HG03520 (cell line): ENCODE data around the gene TRIM9.
"Not testable (repeated sequence)": the region's sequence is repeated elsewhere in the genome, so short reads cannot be mapped to it uniquely, and the experiment has no call there.

Experiments
- ATAC-seq: cut with Tn5 transposase; IDR thresholded peaks from one replicate; pipeline ENCODE4 v1.9.1; 2021; ENCODE audit warnings: mild to moderate bottlenecking, moderate library complexity; ENCODE audit not compliant: unreplicated experiment

Gene TRIM9

GRCh38 chr14:50967790-50968189 is 127.1 kb downstream of the TRIM9 start:
- no peak for ATAC-seq

DNA sequence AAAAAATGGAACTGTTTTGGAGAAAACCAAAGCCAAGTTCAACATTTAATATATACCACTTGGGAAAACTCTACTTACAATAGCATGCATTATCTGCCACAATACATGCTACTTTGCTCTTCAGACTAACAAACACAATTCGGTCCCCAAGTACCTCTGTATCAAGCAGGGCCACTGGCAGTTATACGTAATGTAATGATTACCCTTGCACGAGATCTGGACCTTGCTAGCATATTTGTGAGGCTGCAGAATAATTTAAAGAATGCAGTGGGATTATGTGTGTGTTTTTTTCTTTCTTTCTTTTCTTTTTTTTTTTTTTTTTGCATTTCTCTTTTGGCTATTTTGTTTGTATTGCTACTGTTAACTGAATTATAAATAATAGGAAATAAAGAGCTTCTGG is 127.8 kb downstream of the TRIM9 start:
- ATAC-seq = no peak

GRCh38 chr14:50964683-50965390 is 130.1 kb downstream of the TRIM9 start:
- ATAC-seq = no peak

- no peak for ATAC-seq
Measured at GRCh38 chr14:50963919-50964318, 131.0 kb downstream of the TRIM9 start.

DNA sequence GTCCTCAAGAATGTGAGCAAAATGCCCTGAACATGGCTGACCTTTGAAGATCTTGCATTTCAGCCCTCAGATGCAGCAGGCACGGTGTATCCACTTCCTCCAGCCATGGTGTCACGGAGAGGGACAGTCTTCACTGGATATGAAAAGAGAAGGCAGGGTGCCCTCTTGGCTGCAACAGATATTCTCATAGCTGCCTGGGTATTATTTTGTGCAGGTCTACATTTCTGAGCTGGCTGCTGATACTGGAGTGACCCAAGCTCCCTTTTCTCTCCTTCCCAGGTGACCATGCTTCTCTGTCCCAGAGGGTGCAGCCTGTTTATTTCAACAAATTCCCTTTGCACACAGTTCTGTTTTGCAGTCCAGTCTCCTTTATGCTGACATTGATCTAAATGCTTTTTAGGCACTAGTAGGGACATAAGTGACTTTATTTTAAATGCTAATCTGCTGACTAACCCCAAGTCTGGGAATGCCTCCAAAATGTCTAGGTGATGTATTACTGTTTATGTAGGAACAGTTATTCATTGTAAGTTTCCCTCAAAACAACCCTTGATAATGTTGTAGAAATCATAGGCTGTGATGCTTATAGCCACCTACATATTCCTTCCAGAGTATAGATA is 133.2 kb downstream of the TRIM9 start:
- ATAC-seq = no peak

DNA sequence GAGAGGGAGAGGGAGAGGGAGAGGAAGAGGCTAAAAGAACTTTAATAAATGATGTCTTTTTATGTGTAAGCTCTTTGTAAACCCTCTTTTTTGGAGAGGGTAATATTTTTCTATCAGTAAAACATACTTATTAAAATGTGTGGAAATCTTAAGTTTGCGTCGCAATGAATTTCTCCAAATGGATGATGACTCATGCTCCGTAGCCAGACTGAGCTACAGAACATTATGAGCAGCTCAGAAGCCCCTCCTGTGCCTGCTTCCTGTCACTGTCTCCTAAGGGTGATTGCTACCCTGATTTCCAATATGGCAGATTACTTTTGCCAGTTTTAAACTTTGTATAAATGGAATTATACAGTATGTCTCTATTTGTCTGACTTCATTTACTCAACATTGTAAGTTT is 137.6 kb downstream of the TRIM9 start:
- no peak for ATAC-seq

DNA sequence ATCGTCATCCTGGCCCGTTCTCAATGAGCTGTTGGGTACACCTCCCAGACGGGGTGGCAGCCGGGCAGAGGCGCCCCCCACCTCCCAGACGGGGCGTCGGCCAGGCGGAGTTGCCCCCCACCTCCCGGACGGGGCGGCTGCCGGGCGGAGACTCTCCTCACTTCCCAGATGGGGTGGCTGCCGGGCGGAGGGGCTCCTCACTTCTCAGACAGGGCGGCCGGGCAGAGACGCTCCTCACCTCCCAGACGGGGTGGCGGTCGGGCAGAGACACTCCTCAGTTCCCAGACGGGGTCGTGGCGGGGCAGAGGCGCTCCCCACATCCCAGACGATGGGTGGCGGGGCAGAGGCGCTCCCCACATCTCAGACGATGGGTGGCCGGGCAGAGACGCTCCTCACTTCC is 138.5 kb downstream of the TRIM9 start:
- not testable (repeated sequence) for ATAC-seq

DNA sequence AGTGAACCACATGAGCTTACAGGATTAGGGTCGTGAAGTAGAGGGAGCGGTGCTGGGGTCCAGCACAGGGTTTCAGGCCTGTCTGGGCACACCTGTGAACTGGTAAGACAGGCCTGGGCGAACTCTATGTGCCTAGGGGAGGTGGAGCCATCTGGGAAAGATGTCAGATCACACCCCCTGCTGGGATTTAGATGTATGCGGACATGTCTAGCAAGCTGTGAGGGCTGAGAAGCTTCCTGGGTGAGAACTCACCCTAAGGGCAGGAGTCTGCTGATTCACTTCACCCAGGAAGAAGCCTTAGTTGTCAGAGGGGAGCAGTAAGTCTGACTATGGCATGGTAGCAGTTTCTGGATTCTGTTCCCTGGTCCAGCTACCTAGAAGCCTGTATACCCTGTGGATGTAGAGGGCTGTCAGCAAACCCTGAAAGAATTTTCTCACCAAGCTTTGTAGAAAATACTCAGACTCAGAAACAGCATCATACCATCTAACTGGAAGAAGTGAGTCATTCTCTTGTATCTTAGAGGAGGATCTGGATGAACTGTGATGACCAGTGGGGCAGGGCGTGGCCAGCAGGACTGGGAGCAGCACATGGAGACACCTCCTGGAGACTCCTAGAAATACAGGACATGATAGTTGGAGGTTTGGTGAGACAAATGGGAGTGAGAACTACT is 139.4 kb downstream of the TRIM9 start:
- no peak for ATAC-seq

- ATAC-seq = no peak
Measured at GRCh38 chr14:50954811-50955372, 140.0 kb downstream of the TRIM9 start.

DNA sequence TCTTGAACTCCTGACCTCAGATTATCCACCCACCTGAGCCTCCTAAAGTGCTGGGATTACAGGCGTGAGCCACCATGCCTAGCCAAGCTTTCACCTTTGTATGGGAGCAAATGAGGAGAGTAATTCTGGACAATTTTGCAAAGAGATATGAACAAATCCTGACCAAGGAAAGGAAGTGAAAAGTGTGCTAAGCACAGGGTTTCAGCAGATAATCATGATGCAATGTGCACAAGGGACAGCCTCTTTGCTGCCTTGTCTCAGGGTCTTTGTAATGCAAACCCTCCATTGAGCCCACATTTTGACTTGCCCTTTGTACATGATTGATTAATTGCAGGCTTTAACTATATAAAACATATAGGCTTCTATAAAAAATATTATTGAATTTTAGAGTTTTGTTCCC is 141.4 kb downstream of the TRIM9 start:
- no peak for ATAC-seq

GRCh38 chr14:50951032-50951431 is 143.9 kb downstream of the TRIM9 start:
- ATAC-seq = no peak

- ATAC-seq = no peak
Measured at GRCh38 chr14:50948205-50948604, 146.7 kb downstream of the TRIM9 start.

- no peak for ATAC-seq
Measured at GRCh38 chr14:50947446-50947845, 147.5 kb downstream of the TRIM9 start.

GRCh38 chr14:50946234-50946935 is 148.5 kb downstream of the TRIM9 start:
- ATAC-seq = no peak

DNA sequence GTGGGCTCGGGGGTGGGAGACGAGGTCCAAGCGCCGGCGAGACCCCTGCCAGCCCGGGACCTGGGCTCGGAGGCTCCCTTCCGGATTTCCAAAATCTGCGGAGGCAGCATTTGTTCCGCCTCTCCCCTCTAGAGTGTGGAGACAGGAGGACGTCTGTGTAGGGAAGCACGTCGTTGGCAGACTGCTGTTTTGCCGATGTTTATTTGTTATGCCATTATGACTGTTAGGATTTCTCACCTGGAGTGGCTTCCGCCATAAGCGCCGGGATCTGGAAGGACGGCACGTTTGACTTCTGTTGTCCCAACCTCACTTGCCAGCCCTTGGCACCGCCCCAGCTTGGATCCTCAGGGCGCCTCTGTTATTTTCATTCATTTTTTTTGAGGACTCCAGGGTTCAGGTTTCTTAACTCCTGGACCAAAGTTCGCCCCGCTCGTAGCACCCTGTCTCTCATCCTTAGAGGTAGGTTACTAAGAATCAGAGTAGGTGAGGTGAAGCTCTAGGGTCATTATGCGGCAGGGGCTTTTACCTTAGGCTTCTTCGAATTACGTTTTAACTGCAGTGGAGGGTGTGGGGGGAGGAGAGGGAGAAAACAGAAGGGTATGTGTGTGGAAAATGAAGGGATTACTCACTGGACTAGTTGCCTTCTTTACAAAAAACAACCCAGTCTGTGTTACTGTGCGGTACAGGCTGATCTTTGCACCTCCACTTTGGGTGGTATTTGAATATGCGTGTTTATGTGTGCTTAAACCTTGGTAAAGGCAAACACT is 150.1 kb downstream of the TRIM9 start:
- ATAC-seq = no peak

DNA sequence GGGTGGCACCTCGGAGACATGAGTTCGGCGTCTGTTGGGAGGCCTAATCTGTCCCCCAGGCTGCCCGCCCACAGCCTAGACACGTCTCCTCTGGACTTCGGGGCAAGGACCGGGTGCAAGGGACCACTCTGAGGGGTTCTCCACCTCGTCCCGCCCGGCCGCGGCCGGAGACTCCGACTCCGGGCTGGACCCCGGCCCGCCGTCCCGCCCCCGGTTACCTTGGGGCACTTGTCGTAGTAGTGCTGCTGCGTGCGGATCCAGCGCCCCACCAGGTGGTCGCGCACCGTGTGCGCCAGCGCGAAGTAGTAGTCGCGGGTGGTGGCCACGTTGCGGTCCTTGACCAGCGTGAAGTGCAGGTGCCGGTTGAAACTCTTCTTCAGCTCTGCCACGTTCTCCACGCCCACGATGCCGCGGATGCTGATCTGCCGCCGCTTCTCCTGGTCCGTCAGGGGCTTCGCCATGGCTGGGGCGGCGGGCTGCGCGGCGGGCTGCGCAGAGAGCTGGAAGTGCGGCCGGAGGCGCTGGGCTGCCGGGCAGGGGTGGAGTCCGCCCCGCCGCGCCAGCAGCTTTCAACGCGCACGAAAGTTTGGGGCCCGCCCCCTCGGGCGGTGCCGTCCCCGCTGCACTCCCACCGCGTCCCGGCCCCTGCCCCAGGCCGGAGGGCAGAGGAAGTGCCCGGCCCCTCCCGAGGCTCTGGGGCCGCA is 150.8 kb downstream of the TRIM9 start, which contains the start of gene PYGL:
Gene PYGL (minus strand): TSS at position 541 of the 704 bp plus-strand sequence. CDS start 80 bp downstream, at position 461.
- no peak for ATAC-seq

GRCh38 chr14:50943261-50943942 is 151.5 kb downstream of the TRIM9 start:
- ATAC-seq = no peak

DNA sequence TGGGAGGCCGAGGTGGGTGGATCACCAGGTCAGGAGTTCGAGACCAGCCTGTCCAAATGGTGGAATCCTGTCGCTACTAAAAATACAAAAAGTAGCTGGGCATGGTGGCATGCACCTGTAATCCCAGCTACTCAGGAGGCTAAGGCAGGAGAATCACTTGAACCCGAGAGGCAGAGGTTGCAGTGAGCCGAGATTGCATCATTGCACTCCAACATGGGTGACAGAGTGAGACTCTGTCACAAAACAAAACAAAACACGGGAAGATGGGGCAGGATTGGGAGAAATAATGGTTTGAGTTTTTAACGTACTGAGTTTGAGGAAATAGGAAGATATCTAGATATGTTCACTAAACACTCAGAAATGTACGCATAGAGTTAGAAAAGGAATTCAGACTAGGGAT is 153.3 kb downstream of the TRIM9 start:
- ATAC-seq = not testable (repeated sequence)

GRCh38 chr14:50941151-50941550 is 153.8 kb downstream of the TRIM9 start:
- ATAC-seq = no peak
